LoVo (cell line): ENCODE measurements around the gene BANF1.

Source experiments
- DNase-seq: peaks from one replicate; pipeline ENCODE4 v3.0.0-alpha.2; 2016; ENCODE audit warnings: low spot score

Gene BANF1

GRCh38 chr11:66039765-66040164, 37.5 kb downstream of the BANF1 start:
- no peak for DNase-seq

GRCh38 chr11:66042227-66042995, 40.1 kb downstream of the BANF1 start:
- DNase-seq: no peak

GRCh38 chr11:66042996-66043906, 40.9 kb downstream of the BANF1 start:
- no peak for DNase-seq

- DNase-seq: no peak
Measured at GRCh38 chr11:66044757-66045156, 42.5 kb downstream of the BANF1 start.

- DNase-seq: peak; percentile 77
Measured at GRCh38 chr11:66045177-66045639, 42.9 kb downstream of the BANF1 start.

- no peak for DNase-seq
Measured at GRCh38 chr11:66046901-66047300, 44.6 kb downstream of the BANF1 start.

GRCh38 chr11:66047541-66048365, 45.5 kb downstream of the BANF1 start:
- DNase-seq: no peak

- DNase-seq: no peak
Measured at GRCh38 chr11:66048547-66049323, 46.4 kb downstream of the BANF1 start, which contains the start of gene GAL3ST3. TSS of gene GAL3ST3 (minus strand) at chr11:66049161. CDS start at chr11:66045415, 3,746 bp downstream.

- no peak for DNase-seq
Measured at GRCh38 chr11:66050581-66051231, 48.4 kb downstream of the BANF1 start.

- DNase-seq: no peak
Measured at GRCh38 chr11:66051371-66051765, 49.1 kb downstream of the BANF1 start.

- DNase-seq: peak; percentile 99
Measured at GRCh38 chr11:66051766-66052663, 49.7 kb downstream of the BANF1 start, which contains the start of gene SF3B2. TSS of gene SF3B2 (plus strand) at chr11:66052364. CDS start at chr11:66052385, 21 bp downstream.

GRCh38 chr11:66052664-66052982, 50.3 kb downstream of the BANF1 start:
- DNase-seq: no peak
